GM12878 (cell line): Measurements from ENCODE around the gene GIGYF2.

Experiments used
- ASH2L ChIP-seq: fragments of 300-600, 200-600 bp; sonication (generic); IDR thresholded peaks from 2 replicates; pipeline ENCODE4 v1.6.1; 2017; ENCODE audit warnings: low read depth, mild to moderate bottlenecking, borderline replicate concordance
- ATF3 ChIP-seq: IDR thresholded peaks from 2 replicates; pipeline ENCODE4 v1.6.1; 2011; ENCODE audit warnings: low read depth, mild to moderate bottlenecking, low read length, moderate library complexity, borderline replicate concordance; ENCODE audit errors: extremely low read depth
- BCL3 ChIP-seq: IDR thresholded peaks from 2 replicates; pipeline ENCODE4 v1.6.1; 2011; ENCODE audit warnings: borderline replicate concordance, low read depth, mild to moderate bottlenecking, moderate library complexity, low read length; ENCODE audit not compliant: insufficient read depth, poor library complexity, severe bottlenecking
- CTCF ChIP-seq, 3 experiments: IDR thresholded peaks in 2 of 3; conservative IDR thresholded peaks in 1 of 3; 2 replicates each; pipeline ENCODE4 v1.5.1; 2011; ENCODE audit warnings: low read depth in 3 of 3, low read length in 3 of 3, mild to moderate bottlenecking in 3 of 3, control low read depth in 2 of 3, moderate library complexity in 2 of 3, inconsistent platforms in 1 of 3, mixed read lengths in 1 of 3; ENCODE audit not compliant: control insufficient read depth in 2 of 3, insufficient read depth in 1 of 3; ENCODE audit errors: extremely low read depth in 1 of 3
- FOXK2 ChIP-seq: fragments of 450-650 bp; IDR thresholded peaks from 2 replicates; pipeline ENCODE4 v1.6.1; 2017; ENCODE audit warnings: mild to moderate bottlenecking, moderate library complexity
- NFYB ChIP-seq: IDR thresholded peaks from 2 replicates; pipeline ENCODE4 v1.6.1; 2011; ENCODE audit warnings: low read depth, mild to moderate bottlenecking, low read length, improper control_type of control experiment, moderate library complexity; ENCODE audit not compliant: insufficient read depth
- PBX3 ChIP-seq: IDR thresholded peaks from 2 replicates; pipeline ENCODE4 v1.6.1; 2011; ENCODE audit warnings: mild to moderate bottlenecking, low read depth, low read length, moderate library complexity; ENCODE audit not compliant: insufficient replicate concordance
- POLR2AphosphoS2 ChIP-seq: IDR thresholded peaks from 2 replicates; pipeline ENCODE4 v1.6.1; 2011; ENCODE audit warnings: low read depth, mild to moderate bottlenecking, low read length, improper control_type of control experiment, moderate library complexity
- SRF ChIP-seq, 2 experiments: IDR thresholded peaks; 2 replicates each; pipeline ENCODE4 v1.6.1; 2011; ENCODE audit warnings: low read depth in 2 of 2, low read length in 2 of 2, mild to moderate bottlenecking in 1 of 2, moderate library complexity in 1 of 2
- TAF1 ChIP-seq: IDR thresholded peaks from 2 replicates; pipeline ENCODE4 v1.6.1; 2011; ENCODE audit warnings: mild to moderate bottlenecking, low read depth, low read length, borderline replicate concordance

GRCh38 chr2:232748038-232748437 lies 50.9 kb downstream of the GIGYF2 start:
- TF ChIP-seq ASH2L (no peak), PBX3 (no peak), CTCF (IDR thresholded peaks at IDR 0.05 in 2 of 3, conservative IDR thresholded peaks at IDR 0.05 in 1 of 3; ENCODE audit: control insufficient read depth in 2 of 3, extremely low read depth in 1 of 3, insufficient read depth in 1 of 3, low read depth in 3 of 3, low read length in 3 of 3) (no peak), ATF3 (no peak), FOXK2 (no peak), BCL3 (no peak), POLR2AphosphoS2 (no peak), SRF (IDR thresholded peaks at IDR 0.05; ENCODE audit: low read depth in 2 of 2, low read length in 2 of 2) (no peak), TAF1 (no peak), NFYB (no peak)
